Measurements from ENCODE around the gene NOP16. TPM values are rescaled to one million over a fixed set of nuclear protein-coding genes. Genes with fewer than 3 reads are reported as not detected.

Gene NOP16
- total RNA-seq (2014; rRNA removed; shearing (Covaris generic)), result 44.4 and 47.9 TPM in 2 replicates

- in situ Hi-C loops (cut with HindIII; ENCODE audit: low sequenced_read_pairs), result no loop called here
- peak; percentile 99 for DNase-seq (ENCODE audit: low spot score)
Observed at GRCh38 chr5:176388444-176389134, at the start of gene NOP16, which contains the start of gene HIGD2A. TSS of gene NOP16 (minus strand) at chr5:176388598. CDS start at chr5:176388539, 59 bp downstream. TSS of gene HIGD2A (plus strand) at chr5:176388751. CDS start at chr5:176388820, 69 bp downstream.

- in situ Hi-C loops (cut with HindIII; ENCODE audit: low sequenced_read_pairs), result no loop called here
- no peak for DNase-seq (ENCODE audit: low spot score)
Observed at GRCh38 chr5:176436656-176437055, 48.3 kb upstream of the NOP16 start.

- in situ Hi-C loops (cut with HindIII; ENCODE audit: low sequenced_read_pairs), result no loop called here
Observed at GRCh38 chr5:176432707-176433106, 44.3 kb upstream of the NOP16 start.

GRCh38 chr5:176429972-176430371 is 41.6 kb upstream of the NOP16 start:
- DNase-seq (ENCODE audit: low spot score), result no peak
- in situ Hi-C loops (cut with HindIII; ENCODE audit: low sequenced_read_pairs), result no loop called here

More at GRCh38 chr5:176432707-176433106, 44.3 kb upstream of the NOP16 start:
- no peak for DNase-seq (ENCODE audit: low spot score)

- DNase-seq (ENCODE audit: low spot score), result no peak
Observed at GRCh38 chr5:176427971-176428370, 39.6 kb upstream of the NOP16 start.

GRCh38 chr5:176426876-176427275 is 38.5 kb upstream of the NOP16 start:
- no peak for DNase-seq (ENCODE audit: low spot score)
- in situ Hi-C loops (cut with HindIII; ENCODE audit: low sequenced_read_pairs), result no loop called here

More at GRCh38 chr5:176427971-176428370, 39.6 kb upstream of the NOP16 start:
- in situ Hi-C loops (cut with HindIII; ENCODE audit: low sequenced_read_pairs), result no loop called here

- in situ Hi-C loops (cut with HindIII; ENCODE audit: low sequenced_read_pairs), result no loop called here
- no peak for DNase-seq (ENCODE audit: low spot score)
Observed at GRCh38 chr5:176425791-176426190, 37.4 kb upstream of the NOP16 start.

GRCh38 chr5:176425138-176425537 is 36.7 kb upstream of the NOP16 start:
- DNase-seq (ENCODE audit: low spot score), result no peak
- in situ Hi-C loops (cut with HindIII; ENCODE audit: low sequenced_read_pairs), result no loop called here

- in situ Hi-C loops (cut with HindIII; ENCODE audit: low sequenced_read_pairs), result no loop called here
- no peak for DNase-seq (ENCODE audit: low spot score)
Observed at GRCh38 chr5:176424181-176424580, 35.8 kb upstream of the NOP16 start.

- in situ Hi-C loops (cut with HindIII; ENCODE audit: low sequenced_read_pairs), result no loop called here
- no peak for DNase-seq (ENCODE audit: low spot score)
Observed at GRCh38 chr5:176420972-176421544, 32.7 kb upstream of the NOP16 start.

- in situ Hi-C loops (cut with HindIII; ENCODE audit: low sequenced_read_pairs), result no loop called here
- DNase-seq (ENCODE audit: low spot score), result no peak
Observed at GRCh38 chr5:176420086-176420485, 31.7 kb upstream of the NOP16 start.

- no peak for DNase-seq (ENCODE audit: low spot score)
- in situ Hi-C loops (cut with HindIII; ENCODE audit: low sequenced_read_pairs), result no loop called here
Observed at GRCh38 chr5:176418251-176418650, 29.9 kb upstream of the NOP16 start.

- in situ Hi-C loops (cut with HindIII; ENCODE audit: low sequenced_read_pairs), result no loop called here
- DNase-seq (ENCODE audit: low spot score), result peak; percentile 53
Observed at GRCh38 chr5:176416965-176417364, 28.6 kb upstream of the NOP16 start.

- DNase-seq (ENCODE audit: low spot score), result peak; percentile 88
- in situ Hi-C loops (cut with HindIII; ENCODE audit: low sequenced_read_pairs), result no loop called here
Observed at GRCh38 chr5:176415952-176416924, 27.8 kb upstream of the NOP16 start, which contains the start of gene CLTB. TSS of gene CLTB (minus strand) at chr5:176416539. CDS start at chr5:176416363, 176 bp downstream.

GRCh38 chr5:176415240-176415951 is 27.0 kb upstream of the NOP16 start:
- in situ Hi-C loops (cut with HindIII; ENCODE audit: low sequenced_read_pairs), result no loop called here
- peak; percentile 28 for DNase-seq (ENCODE audit: low spot score)

GRCh38 chr5:176414704-176415103 is 26.3 kb upstream of the NOP16 start:
- in situ Hi-C loops (cut with HindIII; ENCODE audit: low sequenced_read_pairs), result no loop called here
- DNase-seq (ENCODE audit: low spot score), result no peak

- in situ Hi-C loops (cut with HindIII; ENCODE audit: low sequenced_read_pairs), result no loop called here
- DNase-seq (ENCODE audit: low spot score), result no peak
Observed at GRCh38 chr5:176413709-176414191, 25.4 kb upstream of the NOP16 start.

- DNase-seq (ENCODE audit: low spot score), result peak; percentile 31
- in situ Hi-C loops (cut with HindIII; ENCODE audit: low sequenced_read_pairs), result no loop called here
Observed at GRCh38 chr5:176413255-176413565, 24.8 kb upstream of the NOP16 start.
